H7 (cell line): ENCODE measurements around the gene FAM13A. TPM values are rescaled to one million over a fixed set of nuclear protein-coding genes. Genes with fewer than 3 reads are reported as not detected.

Experiments used
- DNase-seq: peaks from one replicate; pipeline ENCODE4 v3.0.0; 2012
- H3K27me3 ChIP-seq: 2 replicates; pipeline ENCODE4 v1.6.0; 2011; ENCODE audit warnings: mild to moderate bottlenecking, low read length; ENCODE audit not compliant: control insufficient read depth, insufficient read depth
- H3K36me3 ChIP-seq: replicated peaks from 2 replicates; pipeline ENCODE4 v1.5.1; 2011; ENCODE audit warnings: low read length; ENCODE audit not compliant: control insufficient read depth, insufficient read depth
- H3K4me3 ChIP-seq: 2 replicates; pipeline ENCODE4 v1.5.1; 2011; ENCODE audit warnings: low read depth, mild to moderate bottlenecking, control low read depth, low read length, moderate library complexity; ENCODE audit not compliant: insufficient read depth
- total RNA-seq: library from RNA; depleted of rRNA; stranded (reverse); fragments of >200 nt; shearing (Covaris generic); gene quantifications from 2 replicates; pipeline ENCODE4 v1.2.3, GENCODE V29; 2014

The FAM13A gene
- total RNA-seq, 1 experiment from 2014 or later = 7.1 TPM

- Histone ChIP-seq H3K27me3 (no peaks in the 10 kb centered on the region), H3K4me3 (no peak overlapping the region), H3K36me3 (no peaks in the 10 kb centered on the region)
- no peak for DNase-seq
Observed at GRCh38 chr4:88825931-88826330, 231.1 kb downstream of the FAM13A start.

- DNase-seq = peak; percentile 32
- no peaks in the 10 kb centered on the region for H3K36me3 ChIP-seq
- no peaks in the 10 kb centered on the region for H3K27me3 ChIP-seq
- H3K4me3 ChIP-seq = peak overlapping the region; percentile 12
Observed at GRCh38 chr4:88823058-88823919, 233.7 kb downstream of the FAM13A start.

- Histone ChIP-seq H3K27me3 (no peaks in the 10 kb centered on the region), H3K36me3 (no peaks in the 10 kb centered on the region), H3K4me3 (no peak overlapping the region)
- DNase-seq = no peak
Observed at GRCh38 chr4:88822034-88822789, 234.8 kb downstream of the FAM13A start.

- Histone ChIP-seq H3K4me3 (no peak overlapping the region), H3K36me3 (no peaks in the 10 kb centered on the region), H3K27me3 (no peaks in the 10 kb centered on the region)
- no peak for DNase-seq
Observed at GRCh38 chr4:88821522-88821921, 235.5 kb downstream of the FAM13A start.

- DNase-seq = no peak
- no peak overlapping the region for H3K4me3 ChIP-seq
Observed at GRCh38 chr4:88820698-88821415, 236.1 kb downstream of the FAM13A start.

GRCh38 chr4:88819818-88820697 lies 236.9 kb downstream of the FAM13A start:
- Histone ChIP-seq H3K27me3 (no peaks in the 10 kb centered on the region), H3K36me3 (no peaks in the 10 kb centered on the region), H3K4me3 (no peak overlapping the region)
- no peak for DNase-seq

More at GRCh38 chr4:88820698-88821415, 236.1 kb downstream of the FAM13A start:
- H3K27me3 ChIP-seq = no peaks in the 10 kb centered on the region
- H3K36me3 ChIP-seq = no peaks in the 10 kb centered on the region

GRCh38 chr4:88818631-88819470 lies 238.1 kb downstream of the FAM13A start:
- no peaks in the 10 kb centered on the region for H3K27me3 ChIP-seq
- H3K4me3 ChIP-seq = no peak overlapping the region
- H3K36me3 ChIP-seq = no peaks in the 10 kb centered on the region
- peak; percentile 8 for DNase-seq

GRCh38 chr4:88817740-88818139 lies 239.2 kb downstream of the FAM13A start:
- no peak for DNase-seq
- Histone ChIP-seq H3K27me3 (no peaks in the 10 kb centered on the region), H3K4me3 (no peak overlapping the region), H3K36me3 (no peaks in the 10 kb centered on the region)

GRCh38 chr4:88816360-88816759 lies 240.6 kb downstream of the FAM13A start:
- H3K4me3 ChIP-seq = no peak overlapping the region
- H3K36me3 ChIP-seq = no peaks in the 10 kb centered on the region
- DNase-seq = no peak
- H3K27me3 ChIP-seq = no peaks in the 10 kb centered on the region

GRCh38 chr4:88814043-88814617 lies 242.9 kb downstream of the FAM13A start:
- peak; percentile 7 for DNase-seq
- Histone ChIP-seq H3K27me3 (no peaks in the 10 kb centered on the region), H3K4me3 (no peak overlapping the region), H3K36me3 (no peaks in the 10 kb centered on the region)

GRCh38 chr4:88813013-88813412 lies 244.0 kb downstream of the FAM13A start:
- Histone ChIP-seq H3K4me3 (no peak overlapping the region), H3K27me3 (no peaks in the 10 kb centered on the region), H3K36me3 (no peaks in the 10 kb centered on the region)
- no peak for DNase-seq

GRCh38 chr4:88812420-88812819 lies 244.6 kb downstream of the FAM13A start:
- H3K4me3 ChIP-seq = no peak overlapping the region
- no peaks in the 10 kb centered on the region for H3K27me3 ChIP-seq
- H3K36me3 ChIP-seq = no peaks in the 10 kb centered on the region
- no peak for DNase-seq

- Histone ChIP-seq H3K27me3 (no peaks in the 10 kb centered on the region), H3K4me3 (no peak overlapping the region), H3K36me3 (no peaks in the 10 kb centered on the region)
- DNase-seq = no peak
Observed at GRCh38 chr4:88811904-88812303, 245.1 kb downstream of the FAM13A start.
